A673 (cell line): ENCODE results near the gene ATE1.

Experiments
- CTCF ChIP-seq: fragments of 300-800, 200-600 bp; sonication (generic); conservative IDR thresholded peaks from 2 replicates; pipeline ENCODE4 v1.5.1; 2017; ENCODE audit warnings: low read depth, mild to moderate bottlenecking, antibody characterized with exemption, low read length, moderate library complexity, mixed read lengths
- EZH2 ChIP-seq: fragments of 200-600 bp; sonication (generic); IDR thresholded peaks from 2 replicates; pipeline ENCODE4 v1.6.1; 2017; ENCODE audit warnings: borderline replicate concordance, low read depth, mild to moderate bottlenecking, mixed read lengths, antibody characterized with exemption, low read length; ENCODE audit not compliant: poor library complexity, severe bottlenecking

- TF ChIP-seq CTCF (no peak), EZH2 (no peak)
Observed at GRCh38 chr10:121771966-121772365, 155.9 kb downstream of the ATE1 start.
